Right lobe of liver (tissue), 6 donors: ENCODE results near the gene PSMB2. TPM values are rescaled to one million over a fixed set of nuclear protein-coding genes. Genes with fewer than 3 reads are reported as not detected.

ENCODE experiments used
- ATAC-seq, 4 donors: fragments of 200-7000 bp; cut with Tn5 transposase; one replicate each; pipeline ENCODE4 v1.9.1; 2020; ENCODE audit warnings: mild to moderate bottlenecking in 4 of 4, moderate library complexity in 4 of 4
- DNase-seq, 3 donors: peaks; one replicate each; pipeline ENCODE4 v3.0.0-alpha.2; 2020
- H3K27ac ChIP-seq, 3 donors: fragments of 200-600 bp; one replicate each; pipeline ENCODE4 v1.8.0; 2022
- H3K27me3 ChIP-seq, 2 donors: fragments of 200-600 bp; one replicate each; pipeline ENCODE4 v1.8.0; 2022
- H3K36me3 ChIP-seq, 4 donors: fragments of 200-600 bp; sonication (generic) in 1 of 4; one replicate each; pipeline versions ENCODE4 v1.5.1 to v1.8.0; 2017 to 2022; ENCODE audit warnings: control low read depth in 1 of 4
- H3K4me1 ChIP-seq, 4 donors: fragments of 200-600 bp; sonication (generic) in 1 of 4; one replicate each; pipeline versions ENCODE4 v1.5.1 to v1.8.0; 2017 to 2022; ENCODE audit warnings: control low read depth in 1 of 4
- H3K4me3 ChIP-seq, 3 donors: fragments of 200-600 bp; one replicate each; pipeline ENCODE4 v1.8.0; 2022
- H3K9me3 ChIP-seq, 4 donors: fragments of 200-600 bp; sonication (generic) in 1 of 4; one replicate each; pipeline versions ENCODE4 v1.5.1 to v1.8.0; 2017 to 2022; ENCODE audit warnings: control low read depth in 1 of 4
- CTCF ChIP-seq, 4 donors: fragments of 200-600 bp in 3 of 4; fragments of 450-650 bp in 1 of 4; IDR thresholded peaks; one replicate each; pipeline versions ENCODE4 v1.5.1 to v1.8.0; 2016 to 2022; ENCODE audit warnings: antibody characterized with exemption in 4 of 4, mild to moderate bottlenecking in 2 of 4
- POLR2A ChIP-seq: fragments of 450-650 bp; IDR thresholded peaks from one replicate; pipeline ENCODE4 v1.6.1; 2017; ENCODE audit warnings: antibody characterized with exemption, mild to moderate bottlenecking
- WGBS: methylation state at CpG from one replicate; pipeline ENCODE4 v1.1.6; 2018; ENCODE audit warnings: low coverage, low lambda C conversion rate; ENCODE audit not compliant: insufficient coverage; ENCODE audit errors: missing lambda C conversion rate; 5-methylcytosine and 5-hydroxymethylcytosine counted together
- intact Hi-C, 2 donors: fragments of 100-400 bp; cut with DNase I; formaldehyde crosslinking; loops; one replicate each; pipeline versions ENCODE4 v1.11.2 to v1.14.1; 2022
- total RNA-seq, 6 experiments: library from RNA; depleted of rRNA in 2 of 6; stranded (reverse); fragments of >200 nt in 2 of 6; fragmentation: NEBNext Ultra II Directional in 3 of 6; extraction: Animal tissue kit (Norgen Biotek cat#: 25700) in 3 of 6; gene quantifications; one replicate each; pipeline versions ENCODE4 v1.1.0 to v1.2.4, GENCODE V29; 2016 to 2023
- donor health status: DM: no; HTN: yes; CAD: no.
- donor health status: DM: no; HTN: no; CAD: no.
- donor health status: DM: no; HTN: no; CAD: no.
- donor health status: DM: no; HTN: yes; CAD: no.
- donor health status: DM: no; HTN: yes; CAD: no.

PSMB2 gene
- total RNA-seq, 6 experiments from 2014 or later: 41.7 to 54.6 (median 48.3) TPM

DNA sequence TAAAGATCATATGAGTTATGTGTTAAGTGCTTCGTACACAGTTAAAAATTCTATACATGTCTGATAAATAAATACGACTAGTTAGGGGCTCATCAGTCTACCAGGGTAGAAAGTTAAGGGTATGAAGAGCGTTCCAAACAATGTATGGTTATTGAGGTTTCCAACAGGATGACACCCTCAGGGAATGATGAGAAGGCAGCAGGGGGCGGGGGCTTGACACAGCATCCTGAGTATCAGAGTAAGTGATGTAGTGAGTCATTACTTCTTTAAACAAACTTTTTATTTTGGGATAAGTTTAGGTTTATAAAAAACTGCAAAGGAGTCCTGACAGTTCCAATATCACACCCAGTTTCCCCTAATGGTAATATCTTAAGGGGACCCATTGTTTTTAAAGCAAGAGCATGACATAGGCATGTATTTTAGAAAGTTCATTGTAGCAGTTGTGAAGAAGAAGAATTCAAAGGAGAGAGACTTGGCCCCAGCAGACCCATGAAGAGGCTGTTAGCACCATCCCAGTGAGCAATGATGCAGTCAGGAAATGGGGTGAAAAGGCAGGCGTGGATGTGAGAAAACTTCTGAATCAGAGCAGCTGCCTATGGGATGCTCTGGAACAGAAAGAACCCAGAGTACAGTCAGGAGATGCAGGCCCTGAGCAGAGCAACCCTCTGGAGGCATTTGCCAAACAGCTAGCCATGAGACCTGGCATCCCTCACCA, 15.0 kb upstream of the PSMB2 start:
- Histone ChIP-seq H3K4me1 (no peaks in the 10 kb centered on the region), H3K27ac (no peak overlapping the region), H3K9me3 (no peaks in the 10 kb centered on the region), H3K4me3 (no peak overlapping the region), H3K36me3 (no peaks in the 10 kb centered on the region), H3K27me3 (no peaks in the 10 kb centered on the region)
- intact Hi-C loops: no loop called here
- no peak for TF ChIP-seq CTCF (IDR thresholded peaks at IDR 0.05)
- TF ChIP-seq POLR2A: no peak
- WGBS: 59% methylated on average over 5 of the region's 5 CpGs
- no peak for ATAC-seq
- DNase-seq: no peak

GRCh38 chr1:35655196-35655595, 13.9 kb upstream of the PSMB2 start:
- Histone ChIP-seq H3K4me1 (no peaks in the 10 kb centered on the region), H3K36me3 (no peaks in the 10 kb centered on the region), H3K27ac (no peak overlapping the region), H3K9me3 (no peaks in the 10 kb centered on the region), H3K27me3 (no peaks in the 10 kb centered on the region), H3K4me3 (no peak overlapping the region)
- intact Hi-C loops: no loop called here
- ATAC-seq: no peak
- TF ChIP-seq CTCF (IDR thresholded peaks at IDR 0.05) (no peak), POLR2A (no peak)
- 0% methylated on average over 1 of the region's 1 CpG for WGBS
- no peak for DNase-seq

- Histone ChIP-seq H3K27me3 (no peaks in the 10 kb centered on the region), H3K9me3 (no peaks in the 10 kb centered on the region), H3K4me1 (no peaks in the 10 kb centered on the region), H3K36me3 (no peaks in the 10 kb centered on the region), H3K4me3 (no peak overlapping the region), H3K27ac (no peak overlapping the region)
- ATAC-seq (peak in 1 of 4 donors; percentile 18), DNase-seq (no peak)
- 58% methylated on average over 3 of the region's 3 CpGs for WGBS
- intact Hi-C loops: no loop called here
- TF ChIP-seq POLR2A (no peak), CTCF (IDR thresholded peaks at IDR 0.05) (no peak)
Measured at GRCh38 chr1:35650416-35650815, 9.1 kb upstream of the PSMB2 start.

DNA sequence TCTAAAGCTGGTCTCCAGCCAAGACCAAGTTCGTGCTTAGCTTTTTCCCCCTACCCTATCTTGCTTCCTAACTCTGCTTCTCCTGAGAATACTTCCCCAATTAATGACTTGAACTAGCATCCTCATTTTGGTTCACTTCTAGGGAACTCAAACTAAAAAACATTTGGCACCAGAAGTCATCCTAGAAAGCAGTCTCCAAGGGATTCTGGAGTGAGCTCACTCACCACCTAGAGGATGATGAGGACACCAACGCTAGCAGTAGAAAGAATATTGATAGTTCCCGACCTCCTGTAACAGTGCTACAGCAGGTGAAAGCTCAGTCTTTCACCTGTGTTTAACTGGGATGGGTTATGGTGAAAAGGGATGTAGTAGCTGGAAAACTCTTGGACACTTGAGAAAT, 4.7 kb upstream of the PSMB2 start:
- no peak overlapping the region for H3K27ac ChIP-seq
- no peak overlapping the region for H3K4me3 ChIP-seq
- ATAC-seq (peak in 2 of 4 donors; percentile 20 to 26), DNase-seq (no peak)
- WGBS: 9% methylated on average over 3 of the region's 3 CpGs
- no peaks in the 10 kb centered on the region for H3K27me3 ChIP-seq
- peaks cover 0 to 2% (median 0%) of the 10 kb centered on the region in 4 donors for H3K4me1 ChIP-seq
- intact Hi-C loops: no loop called here
- TF ChIP-seq POLR2A (no peak), CTCF (IDR thresholded peaks at IDR 0.05) (peak in 3 of 4 donors; percentile 8 to 11 (median 10))
- H3K9me3 ChIP-seq: no peaks in the 10 kb centered on the region
- no peaks in the 10 kb centered on the region for H3K36me3 ChIP-seq
